Measurements from ENCODE around the gene WNK2.

GRCh38 chr9:93247099-93247865 lies 63.3 kb downstream of the WNK2 start:
- TF ChIP-seq, protein P1, sequence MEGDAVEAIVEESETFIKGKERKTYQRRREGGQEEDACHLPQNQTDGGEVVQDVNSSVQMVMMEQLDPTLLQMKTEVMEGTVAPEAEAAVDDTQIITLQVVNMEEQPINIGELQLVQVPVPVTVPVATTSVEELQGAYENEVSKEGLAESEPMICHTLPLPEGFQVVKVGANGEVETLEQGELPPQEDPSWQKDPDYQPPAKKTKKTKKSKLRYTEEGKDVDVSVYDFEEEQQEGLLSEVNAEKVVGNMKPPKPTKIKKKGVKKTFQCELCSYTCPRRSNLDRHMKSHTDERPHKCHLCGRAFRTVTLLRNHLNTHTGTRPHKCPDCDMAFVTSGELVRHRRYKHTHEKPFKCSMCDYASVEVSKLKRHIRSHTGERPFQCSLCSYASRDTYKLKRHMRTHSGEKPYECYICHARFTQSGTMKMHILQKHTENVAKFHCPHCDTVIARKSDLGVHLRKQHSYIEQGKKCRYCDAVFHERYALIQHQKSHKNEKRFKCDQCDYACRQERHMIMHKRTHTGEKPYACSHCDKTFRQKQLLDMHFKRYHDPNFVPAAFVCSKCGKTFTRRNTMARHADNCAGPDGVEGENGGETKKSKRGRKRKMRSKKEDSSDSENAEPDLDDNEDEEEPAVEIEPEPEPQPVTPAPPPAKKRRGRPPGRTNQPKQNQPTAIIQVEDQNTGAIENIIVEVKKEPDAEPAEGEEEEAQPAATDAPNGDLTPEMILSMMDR (IDR thresholded peaks at IDR 0.05; ENCODE audit: low read depth, low read length): no peak
- no peak for TF ChIP-seq EZH2phosphoT487 (IDR thresholded peaks at IDR 0.05; ENCODE audit: low read depth)

Measured in OCI-LY3 (cell line).